ENCODE results near the gene FREM2. TPM values are rescaled to one million over a fixed set of nuclear protein-coding genes. Genes with fewer than 3 reads are reported as not detected.

Gene FREM2
- polyA plus RNA-seq, 1 of the 3 experiments (the other 2 are of a cell fraction), result not detected

GRCh38 chr13:38871275-38871674, 184.4 kb downstream of the FREM2 start:
- H3F3A ChIP-seq (replicated peaks; ENCODE audit: insufficient read depth), result no peaks in the 10 kb centered on the region
- no peak for TF ChIP-seq SIN3A (IDR thresholded peaks at IDR 0.05; ENCODE audit: borderline replicate concordance, low read depth, low read length)
- TF ChIP-seq GABPA (IDR thresholded peaks at IDR 0.05; ENCODE audit: low read depth), result no peak
- no peak for TF ChIP-seq NRF1 (IDR thresholded peaks at IDR 0.05; ENCODE audit: low read depth, low read length)
- TF ChIP-seq YY1 (IDR thresholded peaks at IDR 0.05; ENCODE audit: low read depth), result no peak
- TF ChIP-seq MEF2A (IDR thresholded peaks at IDR 0.05; ENCODE audit: borderline replicate concordance, low read depth), result no peak
- TF ChIP-seq ELF1 (IDR thresholded peaks at IDR 0.05), result no peak
- no peak for TF ChIP-seq POLR2AphosphoS5 (IDR thresholded peaks at IDR 0.05; ENCODE audit: low read depth, low read length)
- no peak for TF ChIP-seq REST (IDR thresholded peaks at IDR 0.05; ENCODE audit: low read depth, low read length)
- TF ChIP-seq MXI1 (IDR thresholded peaks at IDR 0.05; ENCODE audit: low read depth, low read length), result no peak
- TF ChIP-seq SMC3 (IDR thresholded peaks at IDR 0.05; ENCODE audit: low read depth, low read length), result no peak
- no peaks in the 10 kb centered on the region for H3K4me1 ChIP-seq (ENCODE audit: control insufficient read depth in 1 of 2, insufficient read depth in 2 of 2, low read depth in 1 of 2, low read length in 1 of 2)
- H3K9me2 ChIP-seq, result no peaks in the 10 kb centered on the region
- POLR2A ChIA-PET, result no interaction called here
- no peak overlapping the region for H3K27ac ChIP-seq (ENCODE audit: low read depth in 2 of 2, low read length in 1 of 2)
- 19% methylated on average over 2 of the region's 2 CpGs for WGBS (ENCODE audit: low lambda C conversion rate)
- H3K9me3 ChIP-seq, result no peaks in the 10 kb centered on the region
- no peaks in the 10 kb centered on the region for H3K79me2 ChIP-seq (ENCODE audit: insufficient read depth)
- H3K36me3 ChIP-seq (replicated peaks in 1 of 2; ENCODE audit: control insufficient read depth in 1 of 2, insufficient read depth in 2 of 2, low read length in 1 of 2), result no peaks in the 10 kb centered on the region
- no peak overlapping the region for H2AFZ ChIP-seq (ENCODE audit: low read depth)
- no peak overlapping the region for H3K9ac ChIP-seq
- CTCF ChIA-PET, result interaction anchor here (1.0 to 1.5 kb wide), 4 partner anchors 10 to 55 kb away, joined by 3 read pairs; no protein-coding TSS in a partner anchor
- no peaks in the 10 kb centered on the region for H4K20me1 ChIP-seq (ENCODE audit: insufficient read depth)
- H3K4me3 ChIP-seq (ENCODE audit: low read depth in 2 of 2, low read length in 1 of 2), result no peak overlapping the region
- H3K27me3 ChIP-seq (ENCODE audit: insufficient read depth), result no peaks in the 10 kb centered on the region
- H3K4me2 ChIP-seq, result no peak overlapping the region
- DNase-seq, result no peak

GRCh38 chr13:38872693-38873092, 185.8 kb downstream of the FREM2 start:
- 2% methylated on average over 7 of the region's 7 CpGs for WGBS (ENCODE audit: low lambda C conversion rate)
- Histone ChIP-seq H3K79me2 (ENCODE audit: insufficient read depth) (no peaks in the 10 kb centered on the region), H3K4me1 (ENCODE audit: control insufficient read depth in 1 of 2, insufficient read depth in 2 of 2, low read depth in 1 of 2, low read length in 1 of 2) (no peaks in the 10 kb centered on the region), H3K27me3 (ENCODE audit: insufficient read depth) (no peaks in the 10 kb centered on the region), H3K9ac (no peak overlapping the region), H3F3A (replicated peaks; ENCODE audit: insufficient read depth) (no peaks in the 10 kb centered on the region), H3K9me2 (no peaks in the 10 kb centered on the region), H3K4me2 (no peak overlapping the region), H3K9me3 (no peaks in the 10 kb centered on the region), H3K4me3 (ENCODE audit: low read depth in 2 of 2, low read length in 1 of 2) (peak overlapping the region in 1 of 2 experiments; percentile 33; a peak in 1 of 4 replicates), H3K36me3 (replicated peaks in 1 of 2; ENCODE audit: control insufficient read depth in 1 of 2, insufficient read depth in 2 of 2, low read length in 1 of 2) (no peaks in the 10 kb centered on the region), H3K27ac (ENCODE audit: low read depth in 2 of 2, low read length in 1 of 2) (no peak overlapping the region), H2AFZ (ENCODE audit: low read depth) (peak overlapping the region; percentile 22; the same call in 1 of the 2 replicates), H4K20me1 (ENCODE audit: insufficient read depth) (no peaks in the 10 kb centered on the region)
- ChIA-PET CTCF (interaction anchor here (0.6 to 2.3 kb wide), 16 partner anchors 8 to 1226 kb away, joined by 3 to 23 read pairs (median 4); no protein-coding TSS in a partner anchor), POLR2A (no interaction called here)
- TF ChIP-seq RAD21 (IDR thresholded peaks at IDR 0.05; ENCODE audit: low read length) (peak; percentile 59), NFIC (IDR thresholded peaks at IDR 0.05; ENCODE audit: borderline replicate concordance) (no peak), REST (IDR thresholded peaks at IDR 0.05; ENCODE audit: low read depth, low read length) (no peak), POLR2AphosphoS5 (IDR thresholded peaks at IDR 0.05; ENCODE audit: low read depth, low read length) (no peak), CTCF (IDR thresholded peaks at IDR 0.05) (peak; percentile 67), SMC3 (IDR thresholded peaks at IDR 0.05; ENCODE audit: low read depth, low read length) (peak; percentile 22; the same call in 1 of the 2 replicates)
- peak; percentile 41 for DNase-seq
